Measurements from ENCODE around the gene MRC2. TPM values are rescaled to one million over a fixed set of nuclear protein-coding genes. Genes with fewer than 3 reads are reported as not detected.
"Not testable (repeated sequence)": the region's sequence is repeated elsewhere in the genome, so short reads cannot be mapped to it uniquely, and the experiment has no call there.

MRC2 gene
- total RNA-seq, 3 donors from 2014 or later (not counting 1 experiment from before 2014, with no cell fraction given), result 0.23 to 0.54 (median 0.50) TPM

- Histone ChIP-seq H3K36me3 (ENCODE audit: control insufficient read depth, insufficient read depth, low read length) (peaks cover 50% of the 10 kb centered on the region), H3K27me3 (ENCODE audit: control insufficient read depth, insufficient read depth, low read length) (no peaks in the 10 kb centered on the region), H3K4me3 (ENCODE audit: low read length) (no peak overlapping the region), H3K27ac (ENCODE audit: low read length) (no peak overlapping the region), H3K4me1 (ENCODE audit: control insufficient read depth, insufficient read depth, low read length) (no peaks in the 10 kb centered on the region), H3K9me3 (ENCODE audit: control insufficient read depth, insufficient read depth, low read length) (no peaks in the 10 kb centered on the region)
- 92% methylated on average over 2 of the region's 2 CpGs for WGBS (ENCODE audit: insufficient coverage)
- no peaks in the 10 kb centered on the region for H3K9me3 Mint-ChIP-seq
- DNase-seq (no peak), ATAC-seq (no peak)
- H3K4me3 Mint-ChIP-seq, result no peak overlapping the region
- no peaks in the 10 kb centered on the region for H3K4me1 Mint-ChIP-seq
- no peak overlapping the region for H3K27ac Mint-ChIP-seq
- no peaks in the 10 kb centered on the region for H3K27me3 Mint-ChIP-seq (ENCODE audit: low read depth in 2 of 2)
- peaks cover 32% of the 10 kb centered on the region for H3K36me3 Mint-ChIP-seq
- intact Hi-C loops (cut with micrococcal nuclease), result no loop called here
- TF ChIP-seq, protein P1, sequence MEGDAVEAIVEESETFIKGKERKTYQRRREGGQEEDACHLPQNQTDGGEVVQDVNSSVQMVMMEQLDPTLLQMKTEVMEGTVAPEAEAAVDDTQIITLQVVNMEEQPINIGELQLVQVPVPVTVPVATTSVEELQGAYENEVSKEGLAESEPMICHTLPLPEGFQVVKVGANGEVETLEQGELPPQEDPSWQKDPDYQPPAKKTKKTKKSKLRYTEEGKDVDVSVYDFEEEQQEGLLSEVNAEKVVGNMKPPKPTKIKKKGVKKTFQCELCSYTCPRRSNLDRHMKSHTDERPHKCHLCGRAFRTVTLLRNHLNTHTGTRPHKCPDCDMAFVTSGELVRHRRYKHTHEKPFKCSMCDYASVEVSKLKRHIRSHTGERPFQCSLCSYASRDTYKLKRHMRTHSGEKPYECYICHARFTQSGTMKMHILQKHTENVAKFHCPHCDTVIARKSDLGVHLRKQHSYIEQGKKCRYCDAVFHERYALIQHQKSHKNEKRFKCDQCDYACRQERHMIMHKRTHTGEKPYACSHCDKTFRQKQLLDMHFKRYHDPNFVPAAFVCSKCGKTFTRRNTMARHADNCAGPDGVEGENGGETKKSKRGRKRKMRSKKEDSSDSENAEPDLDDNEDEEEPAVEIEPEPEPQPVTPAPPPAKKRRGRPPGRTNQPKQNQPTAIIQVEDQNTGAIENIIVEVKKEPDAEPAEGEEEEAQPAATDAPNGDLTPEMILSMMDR (IDR thresholded peaks at IDR 0.05), result no peak
These were observed 29.6 kb upstream of the MRC2 start for GRCh38 chr17:62597920-62598319.

DNA sequence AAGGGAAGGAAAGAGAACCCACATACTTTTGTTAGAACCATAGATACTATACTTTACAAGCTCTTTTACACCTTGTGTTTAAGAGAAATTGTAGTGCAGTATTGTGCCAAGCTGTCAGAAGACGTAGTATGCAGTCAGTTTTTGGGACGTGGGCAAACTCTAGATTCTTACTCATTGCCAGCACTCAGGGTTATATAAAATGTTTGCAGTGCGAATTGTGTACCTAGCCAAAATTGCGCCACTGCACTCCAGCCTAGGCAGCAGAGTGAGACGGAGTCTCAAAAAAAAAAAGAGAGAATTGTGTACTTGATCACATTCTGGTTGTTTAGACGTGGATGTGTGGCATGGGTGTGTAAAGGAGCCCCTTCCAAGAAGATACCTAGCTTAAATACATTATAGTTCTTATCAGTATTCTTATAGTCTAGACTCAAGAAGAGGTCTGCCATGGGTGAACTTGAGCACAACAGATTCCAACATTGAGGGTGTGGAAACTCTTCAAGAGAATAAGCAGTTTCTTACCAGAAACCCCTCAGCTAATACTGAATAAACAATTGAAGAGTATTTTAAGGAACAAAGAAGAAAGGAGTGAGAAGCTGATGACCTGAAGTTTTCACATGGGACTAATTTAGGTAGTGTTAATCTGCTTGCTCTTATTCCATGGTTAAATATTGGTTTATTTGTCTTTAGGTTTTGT lies 27.4 kb upstream of the MRC2 start:
- ATAC-seq, result no peak
- Histone ChIP-seq H3K27ac (ENCODE audit: low read length) (no peak overlapping the region), H3K36me3 (ENCODE audit: control insufficient read depth, insufficient read depth, low read length) (peaks cover 50% of the 10 kb centered on the region), H3K9me3 (ENCODE audit: control insufficient read depth, insufficient read depth, low read length) (no peaks in the 10 kb centered on the region), H3K4me1 (ENCODE audit: control insufficient read depth, insufficient read depth, low read length) (no peaks in the 10 kb centered on the region), H3K27me3 (ENCODE audit: control insufficient read depth, insufficient read depth, low read length) (no peaks in the 10 kb centered on the region), H3K4me3 (ENCODE audit: low read length) (no peak overlapping the region)
- Mint-ChIP-seq H3K36me3 (peaks cover 32% of the 10 kb centered on the region), H3K4me1 (no peaks in the 10 kb centered on the region), H3K9me3 (no peaks in the 10 kb centered on the region), H3K27ac (peak overlapping the region in 1 of 2 donors; percentile 39), H3K4me3 (no peak overlapping the region), H3K27me3 (ENCODE audit: low read depth in 2 of 2) (no peaks in the 10 kb centered on the region)
- WGBS (ENCODE audit: insufficient coverage), result 96% methylated on average over 5 of the region's 6 CpGs
- DNase-seq, result no peak
- intact Hi-C loops (cut with micrococcal nuclease), result no loop called here
- TF ChIP-seq, protein P1 (IDR thresholded peaks at IDR 0.05), result no peak

GRCh38 chr17:62600805-62601204 lies 26.7 kb upstream of the MRC2 start:
- Histone ChIP-seq H3K4me3 (ENCODE audit: low read length) (no peak overlapping the region), H3K9me3 (ENCODE audit: control insufficient read depth, insufficient read depth, low read length) (no peaks in the 10 kb centered on the region), H3K36me3 (ENCODE audit: control insufficient read depth, insufficient read depth, low read length) (peaks cover 48% of the 10 kb centered on the region), H3K27me3 (ENCODE audit: control insufficient read depth, insufficient read depth, low read length) (no peaks in the 10 kb centered on the region), H3K27ac (ENCODE audit: low read length) (no peak overlapping the region), H3K4me1 (ENCODE audit: control insufficient read depth, insufficient read depth, low read length) (no peaks in the 10 kb centered on the region)
- TF ChIP-seq, protein P1 (IDR thresholded peaks at IDR 0.05), result no peak
- no peaks in the 10 kb centered on the region for H3K4me1 Mint-ChIP-seq
- no peak for DNase-seq
- no peaks in the 10 kb centered on the region for H3K9me3 Mint-ChIP-seq
- no peak overlapping the region for H3K4me3 Mint-ChIP-seq
- intact Hi-C loops (cut with micrococcal nuclease), result no loop called here
- H3K27me3 Mint-ChIP-seq (ENCODE audit: low read depth in 2 of 2), result no peaks in the 10 kb centered on the region
- peaks cover 32% of the 10 kb centered on the region for H3K36me3 Mint-ChIP-seq
- H3K27ac Mint-ChIP-seq, result peak overlapping the region in 1 of 2 donors; percentile 39
- no peak for ATAC-seq
- 91% methylated on average over 1 of the region's 1 CpG for WGBS (ENCODE audit: insufficient coverage)

DNA sequence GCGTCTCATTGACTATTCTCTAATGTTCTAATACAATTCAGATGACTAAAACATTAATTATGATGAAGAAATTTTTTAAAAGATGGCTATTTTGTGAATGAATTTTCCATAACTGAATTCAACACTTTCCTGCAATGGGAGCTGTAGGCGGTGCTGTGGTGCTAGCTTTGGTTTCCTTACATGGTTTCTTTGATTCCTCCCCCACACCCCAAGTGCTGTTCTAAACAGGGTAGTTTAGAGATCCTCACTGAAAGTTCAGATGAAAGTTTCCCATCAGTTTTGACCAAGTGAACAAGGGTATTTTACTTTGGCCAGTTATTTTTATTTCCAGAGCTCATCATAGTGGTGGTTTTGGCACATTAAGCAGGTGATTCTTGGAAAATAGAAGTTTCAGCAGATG lies 26.0 kb upstream of the MRC2 start:
- no peaks in the 10 kb centered on the region for H3K9me3 ChIP-seq (ENCODE audit: control insufficient read depth, insufficient read depth, low read length)
- TF ChIP-seq, protein P1 (IDR thresholded peaks at IDR 0.05), result no peak
- Mint-ChIP-seq H3K27ac (no peak overlapping the region), H3K4me1 (no peaks in the 10 kb centered on the region), H3K9me3 (no peaks in the 10 kb centered on the region), H3K36me3 (peaks cover 26% of the 10 kb centered on the region), H3K4me3 (no peak overlapping the region), H3K27me3 (ENCODE audit: low read depth in 2 of 2) (no peaks in the 10 kb centered on the region)
- H3K27me3 ChIP-seq (ENCODE audit: control insufficient read depth, insufficient read depth, low read length), result no peaks in the 10 kb centered on the region
- no CpG with 5 or more reads among the region's 2 CpGs for WGBS (ENCODE audit: insufficient coverage)
- ATAC-seq, result no peak
- peaks cover 49% of the 10 kb centered on the region for H3K36me3 ChIP-seq (ENCODE audit: control insufficient read depth, insufficient read depth, low read length)
- H3K4me3 ChIP-seq (ENCODE audit: low read length), result no peak overlapping the region
- DNase-seq, result no peak
- no peaks in the 10 kb centered on the region for H3K4me1 ChIP-seq (ENCODE audit: control insufficient read depth, insufficient read depth, low read length)
- intact Hi-C loops (cut with micrococcal nuclease), result no loop called here
- H3K27ac ChIP-seq (ENCODE audit: low read length), result no peak overlapping the region

DNA sequence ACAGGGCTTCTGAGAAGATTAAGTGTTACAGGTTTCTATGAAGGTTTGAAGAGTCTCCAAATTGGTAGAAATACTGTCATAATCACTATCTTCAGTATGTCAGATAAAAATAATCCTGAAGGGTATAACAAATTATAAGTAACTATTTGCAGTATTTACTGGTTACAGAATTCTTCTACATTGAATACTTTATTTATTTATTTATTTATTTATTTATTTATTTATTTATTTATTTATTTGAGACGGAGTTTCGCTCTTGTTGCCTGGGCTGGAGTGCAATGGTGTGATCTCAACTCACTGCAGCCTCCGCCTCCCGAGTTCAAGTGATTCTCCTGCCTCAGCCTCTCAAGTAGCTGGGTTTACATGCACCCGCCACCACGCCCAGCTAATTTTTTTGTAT lies 23.7 kb upstream of the MRC2 start:
- peaks cover 52% of the 10 kb centered on the region for H3K36me3 ChIP-seq (ENCODE audit: control insufficient read depth, insufficient read depth, low read length)
- WGBS (ENCODE audit: insufficient coverage), result 98% methylated on average over 6 of the region's 6 CpGs
- H3K4me3 Mint-ChIP-seq; DNase-seq; intact Hi-C loops (cut with micrococcal nuclease); H3K4me1 ChIP-seq (ENCODE audit: control insufficient read depth, insufficient read depth, low read length); H3K27ac ChIP-seq (ENCODE audit: low read length); ATAC-seq; H3K4me1 Mint-ChIP-seq; H3K4me3 ChIP-seq (ENCODE audit: low read length); H3K27me3 Mint-ChIP-seq (ENCODE audit: low read depth in 2 of 2); H3K9me3 Mint-ChIP-seq; H3K27me3 ChIP-seq (ENCODE audit: control insufficient read depth, insufficient read depth, low read length); H3K9me3 ChIP-seq (ENCODE audit: control insufficient read depth, insufficient read depth, low read length): not testable (repeated sequence)
- peak overlapping the region in 1 of 2 donors; percentile 45 for H3K27ac Mint-ChIP-seq
- peaks cover 29% of the 10 kb centered on the region for H3K36me3 Mint-ChIP-seq

All from natural killer cell (primary cell).